Loucy (cell line): ENCODE data around the gene XKR7.

Source experiments
- H2AFZ ChIP-seq: fragments of 200-600 bp; sonication (generic); 2 replicates; pipeline ENCODE4 v1.6.0; 2016; ENCODE audit warnings: antibody characterized with exemption, mild to moderate bottlenecking, low read length, moderate library complexity
- H3F3A ChIP-seq: fragments of 200-600 bp; 2 replicates; pipeline ENCODE4 v1.6.0; 2016; ENCODE audit warnings: antibody characterized with exemption, low read depth, mild to moderate bottlenecking
- H3K27me3 ChIP-seq: fragments of 200-600 bp; sonication (generic); 2 replicates; pipeline ENCODE4 v1.6.1; 2014; ENCODE audit warnings: low read length, mild to moderate bottlenecking; ENCODE audit not compliant: insufficient read depth, poor library complexity, severe bottlenecking
- H3K36me3 ChIP-seq: fragments of 200-600 bp; sonication (generic); 2 replicates; pipeline ENCODE4 v1.6.1; 2016; ENCODE audit warnings: low read length; ENCODE audit not compliant: insufficient read depth
- H3K4me1 ChIP-seq: fragments of 200-600 bp; sonication (generic); 2 replicates; pipeline ENCODE4 v1.5.1; 2014; ENCODE audit warnings: low read length, mild to moderate bottlenecking; ENCODE audit not compliant: insufficient read depth, poor library complexity, severe bottlenecking
- H3K4me2 ChIP-seq: fragments of 200-600 bp; sonication (generic); 2 replicates; pipeline ENCODE4 v1.6.0; 2014; ENCODE audit warnings: antibody characterized with exemption, low read length, low read depth, mild to moderate bottlenecking; ENCODE audit not compliant: poor library complexity, severe bottlenecking
- H3K4me3 ChIP-seq: fragments of 200-600 bp; sonication (generic); 2 replicates; pipeline ENCODE4 v1.5.1; 2014; ENCODE audit warnings: low read length, mild to moderate bottlenecking, mixed read lengths; ENCODE audit not compliant: poor library complexity, severe bottlenecking
- H3K79me2 ChIP-seq: fragments of 200-600 bp; sonication (generic); 2 replicates; pipeline ENCODE4 v1.6.1; 2014; ENCODE audit warnings: low read length; ENCODE audit not compliant: insufficient read depth
- H3K9ac ChIP-seq: fragments of 200-600 bp; sonication (generic); 2 replicates; pipeline ENCODE4 v1.6.0; 2014; ENCODE audit warnings: mild to moderate bottlenecking, low read depth, low read length, moderate library complexity; ENCODE audit not compliant: poor library complexity, severe bottlenecking
- H3K9me2 ChIP-seq: fragments of 200-600 bp; sonication (generic); replicated peaks from 2 replicates; pipeline ENCODE4 v1.6.1; 2016; ENCODE audit warnings: low read depth, low read length, mixed read lengths
- H3K9me3 ChIP-seq: fragments of 200-600 bp; sonication (generic); 2 replicates; pipeline ENCODE4 v1.6.1; 2014; ENCODE audit warnings: mild to moderate bottlenecking, antibody characterized with exemption, low read length, low read depth; ENCODE audit not compliant: insufficient read depth
- H4K20me1 ChIP-seq: fragments of 200-600 bp; sonication (generic); 2 replicates; pipeline ENCODE4 v1.6.0; 2014; ENCODE audit warnings: antibody characterized with exemption, low read length, mild to moderate bottlenecking; ENCODE audit not compliant: insufficient read depth, poor library complexity, severe bottlenecking
- EZH2phosphoT487 ChIP-seq: fragments of 200-600 bp; IDR thresholded peaks from 2 replicates; pipeline ENCODE4 v1.6.1; 2018; ENCODE audit warnings: antibody characterized with exemption, mild to moderate bottlenecking, moderate library complexity, borderline replicate concordance
- TF ChIP-seq, protein P1 (sequence below): fragments of 200-600 bp; sonication (generic); conservative IDR thresholded peaks from 2 replicates; pipeline ENCODE4 v1.5.1; 2014; ENCODE audit warnings: mild to moderate bottlenecking, antibody characterized with exemption, low read length

Gene XKR7

GRCh38 chr20:32034581-32035425, 66.9 kb downstream of the XKR7 start:
- Histone ChIP-seq H3K4me3 (no peak overlapping the region), H3K79me2 (no peaks in the 10 kb centered on the region), H3K27me3 (no peaks in the 10 kb centered on the region), H3K4me2 (no peak overlapping the region), H3K4me1 (no peaks in the 10 kb centered on the region), H3K9ac (no peak overlapping the region), H3K36me3 (no peaks in the 10 kb centered on the region), H3F3A (no peaks in the 10 kb centered on the region), H4K20me1 (no peaks in the 10 kb centered on the region), H3K9me2 (no peaks in the 10 kb centered on the region), H2AFZ (no peak overlapping the region), H3K9me3 (no peaks in the 10 kb centered on the region)
- TF ChIP-seq, protein P1, sequence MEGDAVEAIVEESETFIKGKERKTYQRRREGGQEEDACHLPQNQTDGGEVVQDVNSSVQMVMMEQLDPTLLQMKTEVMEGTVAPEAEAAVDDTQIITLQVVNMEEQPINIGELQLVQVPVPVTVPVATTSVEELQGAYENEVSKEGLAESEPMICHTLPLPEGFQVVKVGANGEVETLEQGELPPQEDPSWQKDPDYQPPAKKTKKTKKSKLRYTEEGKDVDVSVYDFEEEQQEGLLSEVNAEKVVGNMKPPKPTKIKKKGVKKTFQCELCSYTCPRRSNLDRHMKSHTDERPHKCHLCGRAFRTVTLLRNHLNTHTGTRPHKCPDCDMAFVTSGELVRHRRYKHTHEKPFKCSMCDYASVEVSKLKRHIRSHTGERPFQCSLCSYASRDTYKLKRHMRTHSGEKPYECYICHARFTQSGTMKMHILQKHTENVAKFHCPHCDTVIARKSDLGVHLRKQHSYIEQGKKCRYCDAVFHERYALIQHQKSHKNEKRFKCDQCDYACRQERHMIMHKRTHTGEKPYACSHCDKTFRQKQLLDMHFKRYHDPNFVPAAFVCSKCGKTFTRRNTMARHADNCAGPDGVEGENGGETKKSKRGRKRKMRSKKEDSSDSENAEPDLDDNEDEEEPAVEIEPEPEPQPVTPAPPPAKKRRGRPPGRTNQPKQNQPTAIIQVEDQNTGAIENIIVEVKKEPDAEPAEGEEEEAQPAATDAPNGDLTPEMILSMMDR = peak; percentile 53
- TF ChIP-seq EZH2phosphoT487 = no peak

DNA sequence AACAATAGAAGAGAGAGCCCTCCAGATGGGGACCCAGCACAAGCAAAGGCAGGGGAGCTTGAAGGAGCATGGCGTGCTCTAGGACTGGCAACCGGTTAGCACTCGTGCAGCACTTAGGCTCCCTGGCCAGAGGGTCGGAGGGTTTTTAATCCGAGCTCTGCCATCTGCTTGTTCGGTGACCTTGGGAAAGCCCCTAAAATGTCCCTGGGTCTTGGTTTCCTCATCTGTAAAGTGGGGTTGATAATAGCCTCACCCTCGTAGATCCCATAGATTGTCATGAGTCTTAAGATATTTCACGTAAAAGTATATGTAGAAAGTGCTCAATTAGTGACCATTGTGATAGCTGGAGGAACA, 67.5 kb downstream of the XKR7 start:
- Histone ChIP-seq H3K4me2 (no peak overlapping the region), H3K9ac (no peak overlapping the region), H3K79me2 (no peaks in the 10 kb centered on the region), H3K36me3 (no peaks in the 10 kb centered on the region), H3K9me2 (no peaks in the 10 kb centered on the region), H3K4me1 (no peaks in the 10 kb centered on the region), H3F3A (no peaks in the 10 kb centered on the region), H3K27me3 (no peaks in the 10 kb centered on the region), H2AFZ (no peak overlapping the region), H4K20me1 (no peaks in the 10 kb centered on the region), H3K4me3 (no peak overlapping the region), H3K9me3 (no peaks in the 10 kb centered on the region)
- TF ChIP-seq, protein P1 = no peak
- no peak for TF ChIP-seq EZH2phosphoT487

DNA sequence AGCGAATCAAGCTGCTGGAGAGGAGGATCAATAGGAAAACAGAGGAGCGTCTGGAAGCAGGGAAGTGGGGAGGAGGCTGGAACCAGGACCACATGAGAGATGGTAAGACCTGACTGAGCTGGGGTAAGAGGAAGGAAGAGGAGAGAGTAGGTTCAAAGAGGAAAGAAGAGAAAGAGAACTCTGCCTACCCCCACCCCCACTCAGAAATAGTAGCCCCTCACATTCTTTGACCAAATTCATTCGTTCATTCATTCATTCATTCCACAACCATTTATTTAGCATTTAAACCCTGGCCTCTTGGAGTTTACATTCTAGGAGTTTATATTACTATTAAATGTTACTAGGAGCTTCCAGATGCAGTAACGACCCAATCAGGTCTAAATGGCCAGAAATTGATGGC, 68.3 kb downstream of the XKR7 start:
- H3K4me1 ChIP-seq = no peaks in the 10 kb centered on the region
- no peaks in the 10 kb centered on the region for H3F3A ChIP-seq
- H4K20me1 ChIP-seq = no peaks in the 10 kb centered on the region
- no peak overlapping the region for H3K9ac ChIP-seq
- H3K4me3 ChIP-seq = no peak overlapping the region
- H2AFZ ChIP-seq = no peak overlapping the region
- no peaks in the 10 kb centered on the region for H3K27me3 ChIP-seq
- TF ChIP-seq, protein P1 = no peak
- TF ChIP-seq EZH2phosphoT487 = no peak
- no peak overlapping the region for H3K4me2 ChIP-seq
- no peaks in the 10 kb centered on the region for H3K36me3 ChIP-seq
- H3K9me3 ChIP-seq = no peaks in the 10 kb centered on the region
- H3K79me2 ChIP-seq = no peaks in the 10 kb centered on the region
- H3K9me2 ChIP-seq = no peaks in the 10 kb centered on the region
